GF-D8 (cell line): Measurements from ENCODE around the gene OR12D1.

ENCODE experiments used
- DNase-seq: peaks from one replicate; lab custom pipeline; 2025; lab: John Stamatoyannopoulos, UW

The OR12D1 gene

DNA sequence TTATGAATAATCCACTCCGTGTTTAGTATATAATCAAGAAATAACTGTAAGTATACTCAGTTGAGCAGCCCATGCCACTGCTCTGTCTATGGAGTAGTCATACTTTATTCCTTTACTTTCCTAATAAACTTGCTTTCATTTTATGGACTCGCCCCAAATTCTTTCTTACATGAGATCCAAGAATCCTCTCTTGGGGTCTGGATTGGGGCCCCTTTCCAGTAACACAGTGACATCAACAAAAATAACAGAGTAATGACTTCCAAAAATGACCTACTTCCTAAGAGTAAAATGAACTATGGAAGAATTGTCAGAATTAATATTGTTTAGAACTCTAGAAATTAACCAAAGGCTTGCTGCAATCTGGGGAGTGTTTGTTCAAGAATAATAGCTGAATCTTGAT is 51.1 kb downstream of the OR12D1 start:
- DNase-seq: no peak

DNA sequence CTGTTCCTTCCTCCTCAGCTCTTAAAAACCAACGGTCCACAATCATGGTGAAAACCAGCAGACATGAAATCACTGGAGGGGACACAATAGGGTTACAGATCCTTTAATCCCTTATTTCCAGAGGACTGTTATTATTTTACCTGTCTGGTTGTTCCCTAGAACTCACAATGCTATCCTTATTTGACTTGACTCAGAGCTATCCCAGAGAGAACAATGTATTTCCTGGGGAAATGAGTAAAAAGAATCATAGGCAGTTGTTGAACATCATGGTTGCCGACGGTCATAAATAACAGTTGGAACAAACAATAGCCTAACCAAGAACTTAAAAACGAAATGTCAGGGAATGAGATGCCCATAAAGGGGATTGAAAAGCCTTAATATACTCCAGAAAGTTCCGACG is 51.5 kb downstream of the OR12D1 start:
- no peak for DNase-seq
